ENCODE measurements around the gene TMEM200C.

TMEM200C gene

GRCh38 chr18:5895299-5895875 lies at the start of gene TMEM200C:
TSS of gene TMEM200C (minus strand) at chr18:5895522. CDS start at chr18:5892063, 3,459 bp downstream.
- H3K27ac ChIP-seq, result no peak within 1 kb of the TSS
- H3K4me3 ChIP-seq, result no peak within 1 kb of the TSS
- no peak within 1 kb of the TSS for H3K4me2 ChIP-seq
- H3K36me3 ChIP-seq, result no peaks in the 10 kb centered on the region
- TF ChIP-seq Cebpa-rat (IDR thresholded peaks at IDR 0.05), result no peak
- no peak within 1 kb of the TSS for H3K9ac ChIP-seq
- H4K20me1 ChIP-seq, result no peaks in the 10 kb centered on the region
- H3K27me3 ChIP-seq, result no peaks in the 10 kb centered on the region
- peaks cover 0 to 11% (median 0%) of the 10 kb centered on the region in 10 experiments; a peak in 5 of 20 replicates for H3K4me1 ChIP-seq
- H3K9me3 ChIP-seq (replicated peaks in 1 of 11), result peaks cover 20 to 38% (median 31%) of the 10 kb centered on the region in 11 experiments

- H3K4me1 ChIP-seq, result peaks cover 0 to 11% (median 5%) of the 10 kb centered on the region in 10 experiments; a peak in 7 of 20 replicates
- no peaks in the 10 kb centered on the region for H3K36me3 ChIP-seq
- no peak overlapping the region for H3K4me3 ChIP-seq
- H3K9me3 ChIP-seq (replicated peaks in 1 of 11), result no peaks in the 10 kb centered on the region
- H3K9ac ChIP-seq, result no peak overlapping the region
- H4K20me1 ChIP-seq, result no peaks in the 10 kb centered on the region
- no peaks in the 10 kb centered on the region for H3K27me3 ChIP-seq
- H3K4me2 ChIP-seq, result no peak overlapping the region
- H3K27ac ChIP-seq, result no peak overlapping the region
- no peak; a peak in 1 of 22 replicates for TF ChIP-seq Cebpa-rat (IDR thresholded peaks at IDR 0.05)
Measured at GRCh38 chr18:5944448-5944847, 49.1 kb upstream of the TMEM200C start.

DNA sequence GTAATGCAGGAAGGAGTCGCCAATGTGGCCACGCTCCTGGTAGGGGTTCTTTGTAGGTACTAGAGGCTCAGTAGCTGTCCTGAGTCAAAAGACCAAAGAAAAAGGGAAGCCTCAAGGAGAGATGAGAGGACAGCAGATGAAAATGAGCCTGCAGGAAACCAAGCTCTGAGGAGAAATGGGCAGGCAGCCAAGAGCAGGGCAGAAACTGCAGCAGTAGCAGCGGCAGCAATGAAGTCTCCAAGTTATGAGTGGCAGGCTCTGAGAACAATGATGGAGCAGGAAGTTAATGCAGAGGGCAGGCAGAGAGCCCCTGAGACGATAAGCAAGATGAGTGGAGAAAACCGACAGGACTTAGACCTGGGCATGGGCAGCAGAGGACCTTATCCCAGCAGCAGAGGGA lies 48.2 kb upstream of the TMEM200C start:
- H3K9ac ChIP-seq, result no peak overlapping the region
- H3K27ac ChIP-seq, result no peak overlapping the region
- no peak for TF ChIP-seq Cebpa-rat (IDR thresholded peaks at IDR 0.05)
- no peaks in the 10 kb centered on the region for H3K36me3 ChIP-seq
- no peak overlapping the region for H3K4me3 ChIP-seq
- peak overlapping the region in 2 of 11 experiments; percentile 3 to 24; a peak in 2 of 22 replicates for H3K4me2 ChIP-seq
- no peaks in the 10 kb centered on the region for H4K20me1 ChIP-seq
- no peaks in the 10 kb centered on the region for H3K27me3 ChIP-seq
- peaks cover 0 to 12% (median 5%) of the 10 kb centered on the region in 10 experiments; a peak in 7 of 20 replicates for H3K4me1 ChIP-seq
- H3K9me3 ChIP-seq (replicated peaks in 1 of 11), result no peaks in the 10 kb centered on the region

DNA sequence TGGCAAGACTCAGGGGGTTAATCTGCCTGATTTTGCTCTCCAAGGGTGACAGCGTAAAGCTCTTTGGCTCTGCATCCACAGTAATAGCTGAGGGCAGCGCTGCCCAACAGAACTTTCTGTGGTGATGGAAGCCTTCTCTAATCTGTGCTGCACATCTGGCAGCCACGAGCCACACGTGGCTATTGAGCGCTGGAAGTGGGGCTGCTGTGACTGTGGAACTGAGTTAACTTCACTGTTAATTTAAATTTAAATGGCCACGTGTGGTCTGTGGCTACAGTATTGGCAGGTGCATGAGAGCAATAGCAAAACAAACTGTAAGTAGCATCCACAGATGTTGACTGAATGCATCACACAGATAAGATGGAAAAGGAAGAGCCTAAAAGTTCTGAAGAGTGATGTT lies 47.3 kb upstream of the TMEM200C start:
- Histone ChIP-seq H4K20me1 (no peaks in the 10 kb centered on the region), H3K27ac (no peak overlapping the region), H3K4me1 (peaks cover 0 to 12% (median 5%) of the 10 kb centered on the region in 10 experiments; a peak in 7 of 20 replicates), H3K4me2 (no peak overlapping the region), H3K27me3 (no peaks in the 10 kb centered on the region), H3K9me3 (replicated peaks in 1 of 11) (no peaks in the 10 kb centered on the region), H3K36me3 (no peaks in the 10 kb centered on the region), H3K4me3 (no peak overlapping the region), H3K9ac (no peak overlapping the region)
- no peak for TF ChIP-seq Cebpa-rat (IDR thresholded peaks at IDR 0.05)

- Histone ChIP-seq H3K4me3 (no peak overlapping the region), H3K4me1 (peaks cover 0 to 12% (median 5%) of the 10 kb centered on the region in 10 experiments; a peak in 7 of 20 replicates), H3K9me3 (replicated peaks in 1 of 11) (no peaks in the 10 kb centered on the region), H3K27me3 (no peaks in the 10 kb centered on the region), H3K27ac (no peak overlapping the region), H3K36me3 (no peaks in the 10 kb centered on the region), H4K20me1 (no peaks in the 10 kb centered on the region), H3K4me2 (no peak overlapping the region), H3K9ac (no peak overlapping the region)
- TF ChIP-seq Cebpa-rat (IDR thresholded peaks at IDR 0.05), result no peak
Measured at GRCh38 chr18:5941890-5942289, 46.6 kb upstream of the TMEM200C start.

- H3K27ac ChIP-seq, result no peak overlapping the region
Measured at GRCh38 chr18:5939801-5940667, 44.7 kb upstream of the TMEM200C start.

GRCh38 chr18:5937795-5938194 lies 42.5 kb upstream of the TMEM200C start:
- H3K4me3 ChIP-seq, result no peak overlapping the region
- no peaks in the 10 kb centered on the region for H4K20me1 ChIP-seq
- H3K27ac ChIP-seq, result no peak overlapping the region
- no peak overlapping the region for H3K9ac ChIP-seq
- H3K4me2 ChIP-seq, result no peak overlapping the region
- H3K27me3 ChIP-seq, result no peaks in the 10 kb centered on the region
- no peak for TF ChIP-seq Cebpa-rat (IDR thresholded peaks at IDR 0.05)
- peaks cover 0 to 7% (median 0%) of the 10 kb centered on the region in 10 experiments; a peak in 4 of 20 replicates for H3K4me1 ChIP-seq
- no peaks in the 10 kb centered on the region for H3K36me3 ChIP-seq
- H3K9me3 ChIP-seq (replicated peaks in 1 of 11), result no peaks in the 10 kb centered on the region

More at GRCh38 chr18:5939801-5940667, 44.7 kb upstream of the TMEM200C start:
- Histone ChIP-seq H3K36me3 (no peaks in the 10 kb centered on the region), H3K4me2 (peak overlapping the region in 2 of 11 experiments; percentile 16 to 29; a peak in 3 of 22 replicates), H3K4me1 (peaks cover 0 to 12% (median 5%) of the 10 kb centered on the region in 10 experiments; a peak in 7 of 20 replicates), H3K9ac (no peak overlapping the region), H3K4me3 (no peak overlapping the region), H3K27me3 (no peaks in the 10 kb centered on the region), H4K20me1 (no peaks in the 10 kb centered on the region), H3K9me3 (replicated peaks in 1 of 11) (no peaks in the 10 kb centered on the region)
- TF ChIP-seq Cebpa-rat (IDR thresholded peaks at IDR 0.05), result peak in 3 of 11 experiments; percentile 10 to 71 (median 21); a peak in 1 of 22 replicates

DNA sequence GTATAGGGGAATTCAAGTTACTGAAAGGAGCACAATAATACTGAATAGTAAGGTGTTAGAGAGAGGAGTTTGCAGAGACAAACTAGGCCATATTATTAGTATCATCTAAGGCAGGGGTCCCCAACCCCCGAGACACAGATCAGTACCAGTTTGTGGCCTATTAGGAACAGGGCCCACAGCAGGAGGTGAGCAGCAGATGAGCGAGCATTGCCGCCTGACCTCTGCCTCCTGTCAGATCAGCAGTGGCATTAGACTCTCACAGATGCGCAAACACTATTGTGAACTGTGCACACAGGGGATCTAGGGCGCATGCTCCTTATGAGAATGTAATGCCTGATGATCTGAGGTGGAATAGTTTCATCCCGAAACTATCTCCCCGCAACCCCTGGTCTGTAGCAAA lies 41.8 kb upstream of the TMEM200C start:
- TF ChIP-seq Cebpa-rat (IDR thresholded peaks at IDR 0.05), result no peak
- H3K4me1 ChIP-seq, result peaks cover 0 to 7% (median 0%) of the 10 kb centered on the region in 10 experiments; a peak in 4 of 20 replicates

GRCh38 chr18:5930789-5931188 lies 35.5 kb upstream of the TMEM200C start:
- no peak overlapping the region for H3K4me2 ChIP-seq
- no peaks in the 10 kb centered on the region for H3K4me1 ChIP-seq
- TF ChIP-seq Cebpa-rat (IDR thresholded peaks at IDR 0.05), result no peak
- no peak overlapping the region for H3K9ac ChIP-seq
- no peak overlapping the region for H3K4me3 ChIP-seq
- H3K27ac ChIP-seq, result no peak overlapping the region
- H3K9me3 ChIP-seq (replicated peaks in 1 of 11), result peaks cover 6 to 16% (median 13%) of the 10 kb centered on the region in 11 experiments; a peak in 19 of 22 replicates
- H3K27me3 ChIP-seq, result no peaks in the 10 kb centered on the region
- no peaks in the 10 kb centered on the region for H4K20me1 ChIP-seq
- H3K36me3 ChIP-seq, result no peaks in the 10 kb centered on the region

More for the DNA sequence above, 41.8 kb upstream of the TMEM200C start:
- Histone ChIP-seq H3K4me2 (no peak overlapping the region), H3K27ac (no peak overlapping the region), H3K4me3 (no peak overlapping the region), H3K27me3 (no peaks in the 10 kb centered on the region), H3K36me3 (no peaks in the 10 kb centered on the region), H3K9me3 (replicated peaks in 1 of 11) (no peaks in the 10 kb centered on the region), H4K20me1 (no peaks in the 10 kb centered on the region), H3K9ac (no peak overlapping the region)
